Neural cell (in vitro differentiated cells): ENCODE data around the gene TPD52L1. TPM values are rescaled to one million over a fixed set of nuclear protein-coding genes. Genes with fewer than 3 reads are reported as not detected.

Experiments
- H2AFZ ChIP-seq: fragments of 200-600, 300-800 bp; sonication (generic), shearing (Covaris generic); 2 replicates; pipeline ENCODE4 v1.6.0; 2014; ENCODE audit warnings: low read depth, mild to moderate bottlenecking, antibody characterized with exemption, low read length, moderate library complexity
- H3F3A ChIP-seq: fragments of 200-600 bp; shearing (Covaris generic); 2 replicates; pipeline ENCODE4 v1.6.1; 2016; ENCODE audit warnings: mild to moderate bottlenecking, moderate library complexity, mixed read lengths, antibody characterized with exemption, low read length; ENCODE audit not compliant: insufficient read depth, poor library complexity, severe bottlenecking
- H3K27ac ChIP-seq: fragments of 200-600, 300-800 bp; sonication (generic), shearing (Covaris generic); 2 replicates; pipeline ENCODE4 v1.5.1; 2014; ENCODE audit warnings: mild to moderate bottlenecking, low read length, moderate library complexity
- H3K27me3 ChIP-seq: fragments of 300-800, 200-600 bp; sonication (generic), shearing (Covaris generic); 2 replicates; pipeline ENCODE4 v1.6.0; 2014; ENCODE audit warnings: mild to moderate bottlenecking, low read depth, low read length, moderate library complexity; ENCODE audit not compliant: insufficient read depth
- H3K36me3 ChIP-seq: fragments of 300-800, 200-600 bp; sonication (generic), shearing (Covaris generic); 2 replicates; pipeline ENCODE4 v1.5.1; 2014; ENCODE audit warnings: mild to moderate bottlenecking, antibody characterized with exemption, low read length, moderate library complexity; ENCODE audit not compliant: insufficient read depth
- H3K4me2 ChIP-seq: fragments of 300-800, 200-600 bp; sonication (generic), shearing (Covaris generic); 2 replicates; pipeline ENCODE4 v1.6.0; 2014; ENCODE audit warnings: mild to moderate bottlenecking, low read length
- H3K4me3 ChIP-seq: fragments of 300-800, 200-600 bp; sonication (generic), shearing (Covaris generic); 2 replicates; pipeline ENCODE4 v1.5.1; 2014; ENCODE audit warnings: mild to moderate bottlenecking, low read length, moderate library complexity
- H3K79me2 ChIP-seq: fragments of 200-600 bp; shearing (Covaris generic); replicated peaks from 2 replicates; pipeline ENCODE4 v1.6.0; 2014; ENCODE audit warnings: mild to moderate bottlenecking, low read length, moderate library complexity; ENCODE audit not compliant: insufficient read depth
- H3K9ac ChIP-seq: fragments of 300-800, 200-600 bp; sonication (generic), shearing (Covaris generic); 2 replicates; pipeline ENCODE4 v1.6.1; 2016; ENCODE audit warnings: mild to moderate bottlenecking, low read length, mixed read lengths
- H3K9me2 ChIP-seq: fragments of 200-600 bp; shearing (Covaris generic); 2 replicates; pipeline ENCODE4 v1.6.1; 2016; ENCODE audit warnings: mild to moderate bottlenecking, low read length, mixed read lengths; ENCODE audit not compliant: insufficient read depth
- H3K9me3 ChIP-seq: fragments of 200-600, 300-800 bp; sonication (generic), shearing (Covaris generic); 2 replicates; pipeline ENCODE4 v1.6.1; 2016; ENCODE audit warnings: mild to moderate bottlenecking, mixed run types, low read length, moderate library complexity, mixed read lengths
- H4K20me1 ChIP-seq: fragments of 200-600 bp; shearing (Covaris generic); 2 replicates; pipeline ENCODE4 v1.6.1; 2016; ENCODE audit warnings: mild to moderate bottlenecking, mixed run types; ENCODE audit not compliant: insufficient read depth
- CTCF ChIP-seq: fragments of 450-650 bp; IDR thresholded peaks from 2 replicates; pipeline ENCODE4 v1.5.1; 2014; ENCODE audit warnings: antibody characterized with exemption, mild to moderate bottlenecking, moderate library complexity; ENCODE audit not compliant: poor library complexity, severe bottlenecking
- EP300 ChIP-seq: fragments of 450-650 bp; conservative IDR thresholded peaks from 2 replicates; pipeline ENCODE4 v1.6.1; 2014; ENCODE audit warnings: antibody characterized with exemption, mild to moderate bottlenecking, moderate library complexity; ENCODE audit not compliant: poor library complexity, severe bottlenecking
- EZH2 ChIP-seq: fragments of 200-600, 300-800 bp; shearing (Covaris generic), sonication (generic); IDR thresholded peaks from 2 replicates; pipeline ENCODE4 v1.6.1; 2014; ENCODE audit warnings: antibody characterized with exemption, low read length, borderline replicate concordance, mild to moderate bottlenecking; ENCODE audit not compliant: insufficient read depth, poor library complexity, severe bottlenecking
- MXI1 ChIP-seq: fragments of 450-650 bp; conservative IDR thresholded peaks from 2 replicates; pipeline ENCODE4 v1.6.1; 2014; ENCODE audit warnings: antibody characterized with exemption, mild to moderate bottlenecking; ENCODE audit not compliant: poor library complexity, severe bottlenecking
- POLR2AphosphoS5 ChIP-seq: IDR thresholded peaks from 2 replicates; pipeline ENCODE4 v1.6.1; 2012
- RAD21 ChIP-seq: fragments of 450-650 bp; conservative IDR thresholded peaks from 2 replicates; pipeline ENCODE4 v1.6.1; 2014; ENCODE audit warnings: antibody characterized with exemption, mild to moderate bottlenecking, moderate library complexity
- REST ChIP-seq: IDR thresholded peaks from 2 replicates; pipeline ENCODE4 v1.6.1; 2012; ENCODE audit warnings: borderline replicate concordance
- SMC3 ChIP-seq: fragments of 450-650 bp; conservative IDR thresholded peaks from 2 replicates; pipeline ENCODE4 v1.6.1; 2014; ENCODE audit warnings: antibody characterized with exemption, mild to moderate bottlenecking, moderate library complexity; ENCODE audit not compliant: poor library complexity
- TAF1 ChIP-seq: IDR thresholded peaks from 2 replicates; pipeline ENCODE4 v1.6.1; 2012; ENCODE audit warnings: low read depth
- polyA plus RNA-seq: library from polyadenylated mRNA; depleted of rRNA; stranded (reverse); fragments of >200 nt; gene quantifications from 2 replicates; pipeline ENCODE4 v1.2.3, GENCODE V29; 2014

The TPD52L1 gene
- polyA plus RNA-seq, 1 donor from 2014 or later = 8.9 TPM

GRCh38 chr6:125210667-125211066, 57.1 kb downstream of the TPD52L1 start:
- TF ChIP-seq TAF1 (no peak), EP300 (no peak), POLR2AphosphoS5 (no peak), MXI1 (no peak), SMC3 (no peak)
- Histone ChIP-seq H3K79me2 (no peaks in the 10 kb centered on the region), H3K4me3 (no peak overlapping the region), H3F3A (no peaks in the 10 kb centered on the region), H4K20me1 (no peaks in the 10 kb centered on the region), H3K9me3 (no peaks in the 10 kb centered on the region), H3K27ac (no peak overlapping the region), H3K4me2 (no peak overlapping the region), H3K27me3 (no peaks in the 10 kb centered on the region), H3K36me3 (no peaks in the 10 kb centered on the region), H3K9me2 (no peaks in the 10 kb centered on the region), H3K9ac (no peak overlapping the region), H2AFZ (no peak overlapping the region)

GRCh38 chr6:125211352-125211751, 57.8 kb downstream of the TPD52L1 start:
- Histone ChIP-seq H4K20me1 (no peaks in the 10 kb centered on the region), H3K9me2 (no peaks in the 10 kb centered on the region), H3K4me2 (no peak overlapping the region), H3K36me3 (no peaks in the 10 kb centered on the region), H3K27ac (no peak overlapping the region), H2AFZ (no peak overlapping the region), H3K9me3 (no peaks in the 10 kb centered on the region), H3K79me2 (no peaks in the 10 kb centered on the region), H3K9ac (no peak overlapping the region), H3K4me3 (no peak overlapping the region), H3F3A (no peaks in the 10 kb centered on the region), H3K27me3 (no peaks in the 10 kb centered on the region)
- no peak for TF ChIP-seq REST
- TF ChIP-seq CTCF = no peak
- no peak for TF ChIP-seq EP300
- no peak for TF ChIP-seq EZH2
- TF ChIP-seq RAD21 = no peak
- TF ChIP-seq MXI1 = no peak
- TF ChIP-seq TAF1 = no peak
- TF ChIP-seq SMC3 = no peak
- TF ChIP-seq POLR2AphosphoS5 = no peak

GRCh38 chr6:125212377-125212776, 58.8 kb downstream of the TPD52L1 start:
- no peak for TF ChIP-seq MXI1

More at GRCh38 chr6:125212377-125212776, 58.8 kb downstream of the TPD52L1 start:
- no peaks in the 10 kb centered on the region for H3K9me2 ChIP-seq
- H3K27ac ChIP-seq = no peak overlapping the region
- no peaks in the 10 kb centered on the region for H3F3A ChIP-seq
- no peak overlapping the region for H3K4me3 ChIP-seq
- H3K4me2 ChIP-seq = no peak overlapping the region
- H3K9me3 ChIP-seq = no peaks in the 10 kb centered on the region
- no peaks in the 10 kb centered on the region for H3K27me3 ChIP-seq
- H3K79me2 ChIP-seq = no peaks in the 10 kb centered on the region
- H2AFZ ChIP-seq = no peak overlapping the region
- H4K20me1 ChIP-seq = no peaks in the 10 kb centered on the region
- no peak overlapping the region for H3K9ac ChIP-seq
- H3K36me3 ChIP-seq = no peaks in the 10 kb centered on the region
